Stimulated activated CD4-positive, alpha-beta T cell treated with anti-CD3 and anti-CD28 coated beads, Interleukin-1b, Interleukin-23, amount 100 ng/mL, for 24 hours (primary cell): ENCODE data around the gene PRM1.
A peak's percentile ranks its signal among the peaks of the same experiment; 100 is the strongest.

Source experiments
- DNase-seq, 4 experiments: peaks; one replicate each; pipeline ENCODE4 v3.0.0-alpha.2; 2020; ENCODE audit warnings: low read depth in 4 of 4, low spot score in 1 of 4

PRM1 gene

GRCh38 chr16:11254913-11255736, 26.0 kb downstream of the PRM1 start:
- DNase-seq: no peak

DNA sequence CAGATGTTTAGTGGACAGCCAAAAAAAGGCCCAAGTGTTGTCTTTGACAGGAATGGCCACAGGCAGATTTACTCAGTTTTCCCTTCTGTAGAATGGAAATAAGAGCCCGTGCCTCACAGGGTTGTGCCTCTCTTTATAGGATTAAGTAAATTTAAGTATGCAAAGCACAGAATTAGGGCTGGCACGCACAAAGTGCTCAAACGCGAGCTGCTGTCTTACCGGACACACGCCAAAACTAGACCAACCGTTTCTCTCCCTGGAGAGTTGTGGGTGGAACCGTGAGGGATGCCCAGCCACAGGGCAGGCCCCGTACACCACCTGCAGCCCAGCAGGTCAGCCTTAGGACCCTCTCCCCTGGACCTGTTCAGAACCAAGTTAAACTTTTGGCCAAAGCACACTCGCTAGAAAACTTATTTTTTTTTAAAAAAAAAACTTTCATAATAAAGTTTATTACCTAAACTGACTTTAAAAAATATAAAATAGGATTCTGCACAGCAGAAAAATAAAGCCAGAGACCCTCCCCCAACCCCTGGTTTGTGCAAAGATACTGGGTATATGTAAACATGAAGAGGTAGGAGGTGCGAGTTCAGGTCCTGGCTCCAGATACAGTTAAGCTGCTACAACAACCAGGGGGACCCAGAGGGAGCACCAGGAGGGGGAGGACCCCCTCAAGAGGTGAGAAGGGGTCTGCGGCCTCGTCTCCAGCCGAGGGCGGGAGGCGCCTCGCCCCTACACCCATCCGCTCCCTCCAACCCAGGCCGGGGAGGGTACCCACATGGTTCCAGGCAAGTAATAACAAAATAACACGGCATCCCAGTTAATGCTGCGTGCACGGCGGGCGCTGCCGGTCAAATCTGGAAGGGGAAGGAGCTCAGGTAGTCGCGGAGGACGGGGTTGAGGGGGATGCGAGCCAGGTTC, 26.9 kb downstream of the PRM1 start:
- DNase-seq: no peak

DNA sequence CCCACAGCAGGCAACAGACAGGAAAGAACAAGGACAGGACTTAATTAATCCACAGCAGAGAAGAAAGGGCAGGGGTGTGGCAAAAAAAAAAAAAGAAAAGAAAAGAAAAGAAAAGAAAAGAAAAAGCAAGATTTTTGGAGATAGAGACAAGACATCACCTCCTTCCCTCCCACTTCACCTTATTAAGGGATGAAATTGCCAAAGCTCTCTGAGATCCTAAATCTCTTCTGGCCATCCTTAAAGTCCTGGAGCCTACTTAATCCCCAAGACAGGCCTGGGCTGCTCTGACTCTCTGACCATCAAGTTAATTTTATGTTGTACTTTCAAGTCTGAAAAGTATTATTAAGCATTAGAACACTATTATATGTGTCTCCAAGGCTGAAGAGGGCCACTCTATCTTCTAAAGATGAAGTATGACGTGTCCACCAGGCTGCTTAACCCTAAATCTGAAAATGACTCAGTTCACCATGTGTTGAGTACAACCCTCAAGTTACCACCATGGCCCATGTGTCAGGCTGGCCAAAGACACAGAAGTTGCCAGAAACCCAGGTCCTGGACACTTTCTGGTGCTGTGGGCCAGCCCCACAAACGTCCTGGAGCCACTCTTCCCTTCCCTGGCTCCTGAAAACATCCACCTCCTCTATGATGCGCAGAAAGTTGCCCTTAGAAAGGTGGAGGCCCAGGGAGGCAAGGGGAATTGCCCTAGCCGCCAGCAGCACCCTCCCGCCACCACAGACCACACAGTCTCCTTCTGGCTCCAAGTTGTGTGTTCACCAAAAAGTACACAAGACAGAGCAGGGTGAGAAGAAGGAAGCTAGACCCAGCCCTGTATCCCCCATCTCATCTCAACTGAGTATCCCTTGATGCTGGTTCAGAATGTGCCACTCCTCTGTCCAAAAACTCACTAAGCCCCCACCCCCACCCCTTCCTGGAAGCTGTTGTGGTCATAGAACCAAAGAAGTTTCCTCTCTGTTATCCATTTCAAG, 27.8 kb downstream of the PRM1 start:
- no peak for DNase-seq

DNA sequence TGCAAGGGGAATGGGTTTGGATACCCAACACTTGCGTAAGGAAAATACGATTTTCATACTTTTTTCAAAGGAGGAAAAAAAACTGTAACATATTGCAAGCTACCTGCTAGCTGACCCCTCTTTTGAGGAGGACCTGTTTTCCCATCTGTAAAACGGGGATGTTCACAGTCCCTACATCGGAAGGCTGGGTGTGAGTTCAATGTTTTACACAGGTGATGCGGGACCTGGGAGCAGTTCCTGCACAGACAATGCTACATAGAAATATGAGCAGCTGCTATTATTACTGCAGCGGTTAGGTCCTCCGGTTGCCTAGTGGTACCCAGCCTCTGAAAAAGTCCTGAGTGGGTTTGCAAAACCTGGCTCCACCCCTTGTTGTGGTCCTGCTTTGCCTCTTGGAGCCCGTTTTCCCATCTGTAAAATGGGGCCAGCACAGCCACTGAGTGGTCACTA, 28.6 kb downstream of the PRM1 start:
- DNase-seq: no peak

- peak in 3 of 4 experiments; percentile 62 to 86 (median 77) for DNase-seq
Observed at GRCh38 chr16:11251525-11252481, 29.3 kb downstream of the PRM1 start.

DNA sequence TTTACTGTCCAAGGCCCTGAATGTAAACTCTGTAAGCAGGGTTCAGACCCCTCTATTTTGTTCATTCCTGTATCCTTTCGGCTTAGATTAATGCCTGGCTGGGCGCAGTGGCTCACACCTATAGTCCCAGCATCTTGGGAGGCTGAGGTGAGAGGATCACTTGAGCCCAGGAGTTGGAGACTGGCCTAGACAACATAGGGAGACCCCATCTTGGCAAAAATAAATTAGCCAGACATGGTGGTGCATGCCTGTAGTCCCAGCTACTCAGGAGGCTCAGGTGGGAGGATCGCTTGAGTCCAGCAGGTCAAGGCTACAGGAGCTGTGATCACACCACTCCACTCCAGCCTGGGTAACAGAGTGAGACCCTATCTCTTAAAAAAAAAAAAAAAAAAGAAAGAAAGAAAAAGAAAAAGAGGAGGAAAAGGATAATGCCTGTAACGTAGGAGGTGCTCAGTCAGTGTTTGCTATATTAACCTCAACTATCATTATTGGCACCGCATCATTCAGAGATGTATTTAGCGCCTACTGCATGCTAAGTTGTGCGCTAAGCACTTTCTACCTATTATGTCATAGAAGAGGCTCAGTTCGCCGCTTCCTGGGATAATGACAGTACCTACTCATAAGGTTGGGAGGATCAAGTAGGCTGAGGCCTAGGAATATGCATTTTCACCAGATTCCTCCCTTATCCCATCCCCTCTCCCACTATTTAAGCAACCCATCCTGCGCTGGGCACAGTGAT, 30.2 kb downstream of the PRM1 start:
- DNase-seq: no peak

GRCh38 chr16:11250091-11250785, 30.9 kb downstream of the PRM1 start:
- no peak for DNase-seq

GRCh38 chr16:11249233-11250061, 31.7 kb downstream of the PRM1 start:
- no peak for DNase-seq

DNA sequence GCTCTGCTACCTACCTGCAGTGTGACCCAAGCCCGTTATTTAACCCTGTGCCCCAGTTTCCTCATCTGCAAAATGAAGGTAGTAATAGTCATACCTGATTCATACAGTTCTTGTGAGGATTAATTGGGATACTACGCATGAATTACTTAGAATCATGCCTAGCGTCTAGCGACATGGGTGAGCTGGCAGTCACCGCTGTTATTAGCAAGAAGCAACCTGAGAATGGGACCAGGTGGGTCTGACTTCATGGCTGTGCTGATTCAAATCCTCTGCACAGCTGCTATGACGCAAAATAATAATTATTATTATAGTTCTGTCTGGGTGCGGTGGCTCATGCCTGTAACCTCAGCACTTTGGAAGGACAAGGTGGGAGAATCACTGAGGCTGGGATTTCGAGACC, 33.0 kb downstream of the PRM1 start:
- no peak for DNase-seq

GRCh38 chr16:11245988-11246387, 35.1 kb downstream of the PRM1 start:
- no peak for DNase-seq

DNA sequence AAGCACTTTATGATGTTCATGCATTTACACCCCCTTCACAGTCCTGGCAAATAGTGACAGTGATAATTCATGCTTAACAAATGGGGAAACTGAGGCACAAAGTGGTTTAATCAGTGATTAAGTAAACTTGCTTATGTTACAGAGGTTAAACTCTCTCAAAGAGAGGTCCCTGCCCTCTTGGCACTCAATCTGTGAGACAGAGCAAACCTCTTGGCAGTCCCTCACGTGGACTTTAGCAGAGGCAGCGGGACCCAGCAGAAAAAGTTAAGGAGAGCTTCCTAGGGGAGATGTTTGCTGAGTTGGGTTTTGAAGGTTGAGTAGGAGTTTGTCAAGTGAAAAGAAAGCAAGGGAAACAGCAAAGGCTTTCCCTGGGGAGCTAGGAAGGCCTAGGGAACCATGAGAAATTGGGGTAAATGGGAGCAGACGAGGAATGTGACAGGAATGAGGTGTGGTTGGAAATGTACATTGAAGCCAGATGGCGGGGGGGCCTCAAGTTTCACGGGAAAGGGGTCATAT, 35.9 kb downstream of the PRM1 start:
- no peak for DNase-seq

- no peak for DNase-seq
Observed at GRCh38 chr16:11242658-11243057, 38.5 kb downstream of the PRM1 start.

GRCh38 chr16:11241480-11242204, 39.5 kb downstream of the PRM1 start:
- DNase-seq: no peak

DNA sequence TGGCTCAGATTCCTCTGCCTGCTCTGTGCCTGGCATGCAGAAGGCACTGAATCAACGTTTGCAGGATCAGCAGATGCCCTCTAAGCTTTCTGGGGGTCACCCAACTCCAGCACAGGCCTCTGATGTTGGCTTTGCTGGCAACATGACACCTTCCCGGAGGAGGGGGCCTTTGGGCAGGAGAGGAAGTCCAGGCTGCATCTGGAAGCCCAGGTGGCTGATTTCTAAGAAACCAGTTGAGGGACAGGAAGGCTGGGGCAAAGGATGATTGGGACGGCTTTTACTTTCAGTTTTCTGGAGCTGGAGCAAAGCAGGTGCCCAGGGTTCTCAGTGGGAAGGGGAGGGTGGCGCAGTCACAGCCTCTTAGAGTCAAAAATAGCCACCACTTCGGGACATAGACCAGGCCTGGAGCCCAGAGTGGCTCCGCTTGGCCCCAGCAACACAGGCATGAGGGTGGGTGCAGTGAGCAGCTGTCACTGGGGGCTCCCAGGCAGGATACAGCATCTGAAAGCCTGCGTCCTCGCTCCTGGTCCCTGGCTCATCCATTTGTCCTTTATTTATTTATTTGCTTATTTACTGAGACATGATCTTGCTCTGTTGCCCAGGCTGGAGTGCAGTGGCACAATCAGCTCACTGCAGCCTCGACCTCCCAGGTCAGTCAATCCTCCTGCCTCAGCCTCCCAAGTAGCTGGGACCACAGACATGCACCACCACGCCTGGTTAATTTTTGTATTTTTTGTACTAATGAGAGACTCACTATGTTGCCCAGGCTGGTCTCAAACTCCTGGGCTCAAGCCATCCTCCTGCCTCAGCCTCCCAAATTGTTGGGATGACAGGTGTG, 40.3 kb downstream of the PRM1 start:
- no peak for DNase-seq
